Neural progenitor cell (in vitro differentiated cells): Measurements from ENCODE around the gene EMC8. TPM values are rescaled to one million over a fixed set of nuclear protein-coding genes. Genes with fewer than 3 reads are reported as not detected.

Source experiments
- DNase-seq: peaks from one replicate; pipeline ENCODE4 v3.0.0-alpha.2; 2016; ENCODE audit warnings: low spot score
- H2AFZ ChIP-seq: fragments of 200-600 bp; sonication (generic); replicated peaks from 2 replicates; pipeline ENCODE4 v1.6.1; 2016; ENCODE audit warnings: antibody characterized with exemption
- H3F3A ChIP-seq: fragments of 200-600 bp; sonication (generic); 2 replicates; pipeline ENCODE4 v1.6.1; 2016; ENCODE audit warnings: antibody characterized with exemption, low read depth
- H3K27ac ChIP-seq: fragments of 200-600 bp; sonication (generic); 2 replicates; pipeline ENCODE4 v1.5.1; 2016; ENCODE audit warnings: mild to moderate bottlenecking
- H3K27me3 ChIP-seq: fragments of 200-600 bp; sonication (generic); 2 replicates; pipeline ENCODE4 v1.6.1; 2016; ENCODE audit warnings: mild to moderate bottlenecking, moderate library complexity
- H3K36me3 ChIP-seq: fragments of 200-600 bp; sonication (generic); 2 replicates; pipeline ENCODE4 v1.5.1; 2016
- H3K4me1 ChIP-seq: fragments of 200-600 bp; sonication (generic); 2 replicates; pipeline ENCODE4 v1.6.1; 2016; ENCODE audit warnings: mixed run types
- H3K4me2 ChIP-seq: fragments of 200-600 bp; sonication (generic); 2 replicates; pipeline ENCODE4 v1.6.1; 2016
- H3K4me3 ChIP-seq: fragments of 200-600 bp; sonication (generic); 2 replicates; pipeline ENCODE4 v1.5.1; 2016
- H3K79me2 ChIP-seq: fragments of 200-600 bp; sonication (generic); 2 replicates; pipeline ENCODE4 v1.6.1; 2016; ENCODE audit warnings: low read depth
- H3K9ac ChIP-seq: fragments of 200-600 bp; sonication (generic); 2 replicates; pipeline ENCODE4 v1.6.1; 2016
- H3K9me3 ChIP-seq: fragments of 200-600 bp; sonication (generic); 2 replicates; pipeline ENCODE4 v1.5.1; 2016; ENCODE audit warnings: low read depth
- H4K20me1 ChIP-seq: fragments of 200-600 bp; sonication (generic); 2 replicates; pipeline ENCODE4 v1.6.1; 2016; ENCODE audit warnings: low read depth
- H3K27ac Mint-ChIP-seq: 3 replicates; pipeline ENCODE4 v1.8.0; 2021; ENCODE audit warnings: mixed read lengths
- H3K27me3 Mint-ChIP-seq: 2 replicates; pipeline ENCODE4 v1.8.0; 2022; ENCODE audit warnings: low read depth, mild to moderate bottlenecking, inconsistent platforms, moderate library complexity, mixed read lengths; ENCODE audit not compliant: insufficient read depth
- H3K36me3 Mint-ChIP-seq: 3 replicates; pipeline ENCODE4 v1.8.0; 2021; ENCODE audit warnings: mixed read lengths
- H3K4me1 Mint-ChIP-seq: 3 replicates; pipeline ENCODE4 v1.8.0; 2021; ENCODE audit warnings: mixed read lengths
- H3K4me3 Mint-ChIP-seq: 3 replicates; pipeline ENCODE4 v1.8.0; 2021; ENCODE audit warnings: mild to moderate bottlenecking, moderate library complexity, mixed read lengths
- H3K9me3 Mint-ChIP-seq: 3 replicates; pipeline ENCODE4 v1.8.0; 2020; ENCODE audit warnings: mixed read lengths
- CTCF ChIP-seq: fragments of 200-600 bp; sonication (generic); IDR thresholded peaks from 2 replicates; pipeline ENCODE4 v1.5.1; 2017; ENCODE audit warnings: antibody characterized with exemption, mild to moderate bottlenecking
- EZH2 ChIP-seq: fragments of 200-600 bp; sonication (generic); IDR thresholded peaks from 2 replicates; pipeline ENCODE4 v1.6.1; 2017; ENCODE audit warnings: antibody characterized with exemption, mild to moderate bottlenecking, moderate library complexity
- EZH2phosphoT487 ChIP-seq: fragments of 200-600 bp; sonication (generic); IDR thresholded peaks from 2 replicates; pipeline ENCODE4 v1.6.1; 2017; ENCODE audit warnings: antibody characterized with exemption
- total RNA-seq: library from RNA; depleted of rRNA; stranded (reverse); fragments of >200 nt; gene quantifications from 2 replicates; pipeline ENCODE4 v1.2.3, GENCODE V29; 2015; ENCODE audit warnings: low replicate concordance

Gene EMC8
- total RNA-seq, 1 donor from 2014 or later, result 25.1 TPM

- no peak overlapping the region for H2AFZ ChIP-seq
- peaks cover 18% of the 10 kb centered on the region for H3F3A ChIP-seq
- Mint-ChIP-seq H3K27me3 (peaks cover 18% of the 10 kb centered on the region), H3K9me3 (no peaks in the 10 kb centered on the region), H3K4me1 (peaks cover 17% of the 10 kb centered on the region), H3K36me3 (no peaks in the 10 kb centered on the region), H3K27ac (no peak overlapping the region), H3K4me3 (no peak overlapping the region)
- H3K36me3 ChIP-seq, result no peaks in the 10 kb centered on the region
- DNase-seq, result no peak
- no peak overlapping the region for H3K4me2 ChIP-seq
- peaks cover 17% of the 10 kb centered on the region for H4K20me1 ChIP-seq
- peaks cover 45% of the 10 kb centered on the region for H3K27me3 ChIP-seq
- H3K9me3 ChIP-seq, result no peaks in the 10 kb centered on the region
- no peak overlapping the region for H3K4me3 ChIP-seq
- H3K79me2 ChIP-seq, result no peaks in the 10 kb centered on the region
- TF ChIP-seq CTCF (no peak), EZH2 (no peak)
- H3K9ac ChIP-seq, result no peak overlapping the region
- peaks cover 22% of the 10 kb centered on the region for H3K4me1 ChIP-seq
- H3K27ac ChIP-seq, result no peak overlapping the region
Measured at GRCh38 chr16:85754413-85754812, 44.9 kb downstream of the EMC8 start.

- no peak overlapping the region for H3K9ac ChIP-seq
- H3K79me2 ChIP-seq, result no peaks in the 10 kb centered on the region
- H3K27me3 ChIP-seq, result peaks cover 49% of the 10 kb centered on the region
- Mint-ChIP-seq H3K27me3 (peaks cover 17% of the 10 kb centered on the region), H3K27ac (no peak overlapping the region), H3K4me3 (no peak overlapping the region), H3K4me1 (peaks cover 17% of the 10 kb centered on the region), H3K36me3 (no peaks in the 10 kb centered on the region), H3K9me3 (no peaks in the 10 kb centered on the region)
- H3K4me1 ChIP-seq, result peaks cover 22% of the 10 kb centered on the region
- no peak for DNase-seq
- no peaks in the 10 kb centered on the region for H3K9me3 ChIP-seq
- no peak for TF ChIP-seq CTCF
- no peak for TF ChIP-seq EZH2phosphoT487
- no peak for TF ChIP-seq EZH2
- no peak overlapping the region for H3K27ac ChIP-seq
- H3K4me2 ChIP-seq, result no peak overlapping the region
- H3K4me3 ChIP-seq, result no peak overlapping the region
- peaks cover 18% of the 10 kb centered on the region for H3F3A ChIP-seq
- no peaks in the 10 kb centered on the region for H3K36me3 ChIP-seq
- peaks cover 17% of the 10 kb centered on the region for H4K20me1 ChIP-seq
- no peak overlapping the region for H2AFZ ChIP-seq
Measured at GRCh38 chr16:85753976-85754375, 45.4 kb downstream of the EMC8 start.

GRCh38 chr16:85753559-85753958, 45.8 kb downstream of the EMC8 start:
- no peak for TF ChIP-seq CTCF
- no peak for TF ChIP-seq EZH2
- no peak for TF ChIP-seq EZH2phosphoT487
- Histone ChIP-seq H3K27ac (no peak overlapping the region), H3K4me3 (no peak overlapping the region), H3K27me3 (peaks cover 50% of the 10 kb centered on the region), H3K9ac (no peak overlapping the region), H3F3A (peaks cover 18% of the 10 kb centered on the region), H3K4me2 (no peak overlapping the region), H3K9me3 (no peaks in the 10 kb centered on the region), H3K36me3 (no peaks in the 10 kb centered on the region), H4K20me1 (peaks cover 17% of the 10 kb centered on the region), H3K4me1 (peaks cover 22% of the 10 kb centered on the region), H2AFZ (no peak overlapping the region), H3K79me2 (no peaks in the 10 kb centered on the region)
- Mint-ChIP-seq H3K27me3 (peaks cover 17% of the 10 kb centered on the region), H3K4me1 (peaks cover 17% of the 10 kb centered on the region), H3K9me3 (no peaks in the 10 kb centered on the region), H3K27ac (no peak overlapping the region), H3K4me3 (no peak overlapping the region), H3K36me3 (no peaks in the 10 kb centered on the region)
- DNase-seq, result no peak
